K562 (cell line): ENCODE results near the gene EXOC4.

Experiments used
- CBFB ChIP-seq: sonication (generic); formaldehyde crosslinking; IDR thresholded peaks from 2 replicates; pipeline ENCODE4 v1.4.0; 2020; ENCODE audit warnings: mild to moderate bottlenecking, missing genetic modification reagents
- CHD1 ChIP-seq: fragments of 200-600 bp; sonication (generic); IDR thresholded peaks from one replicate; pipeline ENCODE4 v1.6.1; 2012; ENCODE audit warnings: mild to moderate bottlenecking, moderate library complexity, low read length, inconsistent platforms
- CHD2 ChIP-seq: IDR thresholded peaks from 2 replicates; pipeline ENCODE4 v1.6.1; 2011; ENCODE audit warnings: low read depth, low read length
- ELF1 ChIP-seq: fragments of 200-800 bp; sonication (Bioruptor generic); IDR thresholded peaks from 2 replicates; pipeline ENCODE4 v1.6.1; 2016; ENCODE audit warnings: missing genetic modification characterization, missing compliant biosample characterization
- NR3C1 ChIP-seq: sonication (generic); formaldehyde crosslinking; IDR thresholded peaks from 2 replicates; pipeline ENCODE4 v1.8.1; 2022; ENCODE audit warnings: missing genetic modification reagents
- PHB ChIP-seq: fragments of 250-450 bp; sonication (Bioruptor Pico); IDR thresholded peaks from 2 replicates; pipeline ENCODE4 v1.5.0; 2021
- POLR2A ChIP-seq: fragments of 450-650 bp; conservative IDR thresholded peaks from 2 replicates; pipeline ENCODE4 v1.6.1; 2016
- POLR2AphosphoS5 ChIP-seq: IDR thresholded peaks from 2 replicates; pipeline ENCODE4 v1.6.1; 2011; ENCODE audit warnings: mild to moderate bottlenecking, low read depth, low read length, moderate library complexity; ENCODE audit not compliant: control insufficient read depth, insufficient read depth
- SMARCA4 ChIP-seq: fragments of 450-650 bp; IDR thresholded peaks from 2 replicates; pipeline ENCODE4 v1.6.1; 2016
- SMC3 ChIP-seq: conservative IDR thresholded peaks from 2 replicates; pipeline ENCODE4 v1.6.1; 2011; ENCODE audit warnings: low read depth, low read length, improper control_type of control experiment; ENCODE audit not compliant: insufficient read depth
- ZBED1 ChIP-seq: IDR thresholded peaks from 2 replicates; pipeline ENCODE4 v1.6.1; 2014
- TF ChIP-seq, protein P1 (sequence below), 3 experiments: IDR thresholded peaks in 2 of 3; conservative IDR thresholded peaks in 1 of 3; 2 replicates each; pipeline ENCODE4 v1.5.1; 2011 to 2012; ENCODE audit warnings: low read length in 3 of 3, mild to moderate bottlenecking in 3 of 3, control low read depth in 2 of 3, improper control_type of control experiment in 1 of 3, inconsistent platforms in 1 of 3, low read depth in 1 of 3, mixed read lengths in 1 of 3, moderate library complexity in 1 of 3; ENCODE audit not compliant: insufficient read depth in 2 of 3
- TF ChIP-seq, protein P2 (sequence below): fragments of 250-450 bp; sonication (Bioruptor Pico); IDR thresholded peaks from 2 replicates; pipeline ENCODE4 v1.4.0; 2020; ENCODE audit warnings: mild to moderate bottlenecking, moderate library complexity

DNA sequence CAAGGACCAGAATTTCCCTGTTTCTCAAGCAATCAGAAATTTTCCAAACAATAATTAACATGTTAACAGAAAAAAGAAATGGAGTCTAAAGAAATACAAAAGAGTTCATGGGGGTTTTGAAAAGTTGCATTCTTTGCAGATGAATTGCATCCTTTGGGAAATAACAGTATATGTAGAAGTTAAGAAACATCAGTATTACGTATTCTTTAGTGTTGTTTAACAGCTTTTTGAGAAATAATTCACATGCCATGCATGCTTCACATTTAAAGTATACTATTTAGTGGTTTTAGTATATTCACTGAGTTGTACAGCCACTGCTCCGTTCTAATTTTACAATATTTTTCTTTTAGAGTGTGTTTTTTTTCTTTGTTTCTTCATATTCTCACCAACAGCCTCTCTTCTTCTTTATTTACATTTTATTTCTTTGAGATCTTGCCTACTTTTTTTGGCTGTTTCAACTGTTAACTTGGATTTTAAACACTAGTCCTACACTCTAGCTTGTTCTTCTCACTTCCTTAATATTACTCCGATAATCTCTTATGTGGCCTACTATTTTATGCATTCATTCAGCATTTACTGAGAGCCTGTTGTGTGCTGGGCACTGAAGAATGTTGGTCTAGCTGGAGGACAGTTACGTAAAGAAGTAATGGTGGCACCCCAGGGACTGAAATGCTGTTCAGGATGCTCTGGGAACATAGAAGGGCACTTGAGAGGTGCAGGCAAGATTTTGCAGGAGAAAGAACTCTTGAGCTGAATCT is 330.1 kb downstream of the EXOC4 start:
- TF ChIP-seq POLR2A: no peak
- TF ChIP-seq, protein P1, sequence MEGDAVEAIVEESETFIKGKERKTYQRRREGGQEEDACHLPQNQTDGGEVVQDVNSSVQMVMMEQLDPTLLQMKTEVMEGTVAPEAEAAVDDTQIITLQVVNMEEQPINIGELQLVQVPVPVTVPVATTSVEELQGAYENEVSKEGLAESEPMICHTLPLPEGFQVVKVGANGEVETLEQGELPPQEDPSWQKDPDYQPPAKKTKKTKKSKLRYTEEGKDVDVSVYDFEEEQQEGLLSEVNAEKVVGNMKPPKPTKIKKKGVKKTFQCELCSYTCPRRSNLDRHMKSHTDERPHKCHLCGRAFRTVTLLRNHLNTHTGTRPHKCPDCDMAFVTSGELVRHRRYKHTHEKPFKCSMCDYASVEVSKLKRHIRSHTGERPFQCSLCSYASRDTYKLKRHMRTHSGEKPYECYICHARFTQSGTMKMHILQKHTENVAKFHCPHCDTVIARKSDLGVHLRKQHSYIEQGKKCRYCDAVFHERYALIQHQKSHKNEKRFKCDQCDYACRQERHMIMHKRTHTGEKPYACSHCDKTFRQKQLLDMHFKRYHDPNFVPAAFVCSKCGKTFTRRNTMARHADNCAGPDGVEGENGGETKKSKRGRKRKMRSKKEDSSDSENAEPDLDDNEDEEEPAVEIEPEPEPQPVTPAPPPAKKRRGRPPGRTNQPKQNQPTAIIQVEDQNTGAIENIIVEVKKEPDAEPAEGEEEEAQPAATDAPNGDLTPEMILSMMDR (IDR thresholded peaks at IDR 0.05 in 2 of 3, conservative IDR thresholded peaks at IDR 0.05 in 1 of 3; ENCODE audit: insufficient read depth in 2 of 3, low read depth in 1 of 3, low read length in 3 of 3): no peak
- TF ChIP-seq POLR2AphosphoS5: no peak
- TF ChIP-seq NR3C1 (CRISPR knock-in tag): no peak
- TF ChIP-seq CHD2: no peak
- TF ChIP-seq ZBED1: no peak
- no peak for TF ChIP-seq SMARCA4
- TF ChIP-seq PHB (CRISPR knock-in tag): no peak
- TF ChIP-seq CHD1: no peak
- TF ChIP-seq ELF1 (tag): no peak
- TF ChIP-seq CBFB (CRISPR knock-in tag): no peak
- TF ChIP-seq SMC3: no peak
- TF ChIP-seq, protein P2, sequence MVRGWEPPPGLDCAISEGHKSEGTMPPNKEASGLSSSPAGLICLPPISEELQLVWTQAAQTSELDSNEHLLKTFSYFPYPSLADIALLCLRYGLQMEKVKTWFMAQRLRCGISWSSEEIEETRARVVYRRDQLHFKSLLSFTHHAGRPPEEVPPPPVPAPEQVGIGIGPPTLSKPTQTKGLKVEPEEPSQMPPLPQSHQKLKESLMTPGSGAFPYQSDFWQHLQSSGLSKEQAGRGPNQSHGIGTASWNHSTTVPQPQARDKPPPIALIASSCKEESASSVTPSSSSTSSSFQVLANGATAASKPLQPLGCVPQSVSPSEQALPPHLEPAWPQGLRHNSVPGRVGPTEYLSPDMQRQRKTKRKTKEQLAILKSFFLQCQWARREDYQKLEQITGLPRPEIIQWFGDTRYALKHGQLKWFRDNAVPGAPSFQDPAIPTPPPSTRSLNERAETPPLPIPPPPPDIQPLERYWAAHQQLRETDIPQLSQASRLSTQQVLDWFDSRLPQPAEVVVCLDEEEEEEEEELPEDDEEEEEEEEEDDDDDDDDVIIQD (CRISPR knock-in tag): no peak
